Activated CD4-positive, alpha-beta T cell treated with anti-CD3 and anti-CD28 coated beads, Interleukin-2, amount 50 U/mL, for 24 hours (primary cell): ENCODE measurements around the gene CBX4.

Experiments
- DNase-seq, 2 donors: peaks; one replicate each; pipeline ENCODE4 v3.0.0-alpha.2; 2020; ENCODE audit warnings: low read depth in 1 of 2, low spot score in 1 of 2

Gene CBX4

GRCh38 chr17:79831265-79832217 is 7.7 kb downstream of the CBX4 start:
- DNase-seq, result no peak

DNA sequence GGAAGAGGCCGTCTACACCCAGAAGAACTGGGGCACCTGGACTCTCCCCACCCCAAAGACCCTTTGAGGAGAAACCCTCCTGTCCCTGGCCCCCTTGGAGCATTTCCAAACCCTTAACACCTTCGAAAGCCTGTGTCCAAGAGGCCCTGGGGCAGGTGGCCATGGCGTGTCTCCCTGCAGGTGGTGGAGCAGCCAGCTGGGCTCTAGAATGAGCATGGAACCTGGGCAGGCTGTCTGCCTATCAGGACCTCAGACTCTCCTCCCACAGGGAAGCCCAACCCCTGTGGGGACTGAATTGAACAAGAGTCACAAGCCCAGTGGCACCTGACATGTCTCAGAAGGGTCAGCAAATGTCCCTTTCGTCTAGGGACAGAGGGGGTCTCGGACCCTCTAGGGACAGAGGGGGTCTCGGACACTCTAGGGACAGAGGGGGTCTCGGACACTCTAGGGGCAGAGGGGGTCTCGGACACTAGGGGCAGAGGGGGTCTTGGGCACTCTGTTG is 8.4 kb downstream of the CBX4 start:
- no peak for DNase-seq

GRCh38 chr17:79830303-79830702 is 8.9 kb downstream of the CBX4 start:
- DNase-seq, result no peak

DNA sequence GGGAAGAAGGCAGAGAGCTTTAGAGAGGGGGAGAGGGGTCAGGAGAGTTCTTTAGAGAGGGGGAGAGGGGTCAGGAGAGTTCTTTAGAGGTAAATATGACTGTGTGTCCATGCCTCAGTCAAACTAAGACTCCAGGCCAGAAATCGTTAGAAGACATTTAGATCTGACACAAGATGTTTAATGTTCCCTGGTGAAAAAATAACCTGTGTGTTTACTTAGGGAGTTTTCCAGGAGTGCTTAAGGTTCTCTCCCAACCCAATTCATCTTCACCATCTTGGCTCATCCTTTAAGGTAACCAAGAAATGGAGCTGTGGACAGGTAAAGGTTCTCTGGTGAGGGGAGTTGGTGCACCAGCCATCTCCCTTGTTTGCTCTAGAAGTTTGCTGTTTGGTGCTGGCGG is 9.8 kb downstream of the CBX4 start:
- DNase-seq, result no peak

DNA sequence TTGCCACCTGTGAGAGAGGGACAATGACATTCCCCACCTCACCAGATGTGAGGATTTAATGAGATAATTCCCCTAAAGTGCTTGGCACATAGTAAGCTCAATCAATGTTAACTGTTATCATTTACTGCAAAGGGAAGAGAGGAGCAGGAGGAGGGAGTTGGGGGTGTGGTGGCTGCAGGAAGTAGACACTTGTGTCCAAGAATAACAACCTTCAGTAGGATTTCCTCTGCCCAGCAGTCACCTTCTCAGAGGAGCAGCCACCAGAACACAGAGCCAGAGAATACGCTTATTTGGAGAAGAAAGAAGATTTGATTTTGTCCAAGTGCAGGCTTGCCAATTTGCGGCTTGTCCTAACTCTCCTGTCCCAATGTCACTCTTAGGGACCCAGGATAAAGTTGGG is 10.2 kb downstream of the CBX4 start:
- no peak for DNase-seq

DNA sequence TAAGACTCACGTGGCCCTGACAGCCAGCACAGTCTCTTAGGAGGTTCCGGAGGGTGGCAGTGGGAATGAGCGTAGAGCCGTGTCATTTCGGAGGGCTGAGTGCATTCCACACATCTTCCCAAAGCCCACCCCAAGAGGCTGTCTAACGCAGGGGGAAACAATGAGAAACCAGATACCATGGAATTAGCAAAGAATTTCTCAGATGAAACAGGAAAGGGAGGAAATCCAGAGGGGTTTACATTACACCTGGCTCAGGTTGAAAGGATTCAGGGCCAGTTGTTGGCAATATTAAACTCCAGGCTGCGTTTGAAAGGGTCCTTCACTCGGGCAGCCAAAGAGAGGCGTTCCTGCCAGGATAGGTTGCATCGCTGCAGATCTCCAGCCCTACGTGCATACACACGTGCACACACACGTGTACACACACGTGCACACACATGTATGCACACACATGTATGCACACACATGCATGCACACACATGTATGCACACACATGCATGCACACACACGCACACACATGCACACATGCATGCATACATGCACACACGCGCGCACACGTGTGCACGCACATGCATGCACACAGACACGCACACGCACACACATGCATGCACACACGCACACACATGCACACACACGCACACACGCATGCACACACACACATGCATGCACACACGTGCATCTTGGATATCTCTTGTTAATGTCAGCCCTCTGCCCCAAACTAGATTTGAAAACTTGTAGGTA is 12.2 kb downstream of the CBX4 start:
- no peak for DNase-seq

GRCh38 chr17:79826204-79826680 is 13.0 kb downstream of the CBX4 start:
- no peak for DNase-seq

GRCh38 chr17:79825580-79825921 is 13.7 kb downstream of the CBX4 start:
- no peak for DNase-seq

DNA sequence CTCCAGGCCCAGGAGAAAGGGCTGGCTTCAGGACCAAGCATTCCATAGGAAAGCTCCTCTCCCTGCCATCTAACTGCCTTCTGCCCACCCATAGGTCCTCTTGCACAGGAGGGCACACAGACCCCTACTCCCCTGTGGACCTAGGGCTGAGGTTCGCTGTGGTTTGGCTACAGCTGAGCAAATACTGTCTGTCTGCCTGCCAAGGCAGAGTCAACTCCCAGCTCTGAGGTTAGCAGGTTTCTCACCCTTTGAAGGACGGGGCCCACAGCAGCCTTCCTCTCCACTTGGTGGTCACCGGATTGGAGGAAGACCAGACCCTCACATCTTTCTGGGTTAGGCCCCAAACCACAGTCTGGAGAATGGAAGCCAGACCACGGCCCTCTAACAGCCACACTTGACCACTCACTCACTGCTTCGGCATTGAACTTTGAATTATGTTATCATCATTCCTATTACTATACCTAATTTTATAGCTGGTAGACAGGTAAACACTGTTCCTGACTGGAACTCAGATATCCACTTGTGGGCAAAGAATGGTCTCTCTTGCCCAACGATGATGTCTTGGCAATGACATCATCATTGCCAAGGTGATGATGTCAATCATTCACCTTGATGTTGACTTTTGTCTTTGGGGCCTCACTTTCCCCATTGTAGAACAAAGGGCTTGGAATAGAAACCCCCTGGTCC is 14.2 kb downstream of the CBX4 start:
- DNase-seq, result no peak

- DNase-seq, result no peak
Observed at GRCh38 chr17:79824234-79824633, 15.0 kb downstream of the CBX4 start.

GRCh38 chr17:79822583-79823124 is 16.6 kb downstream of the CBX4 start:
- no peak for DNase-seq

GRCh38 chr17:79821331-79822095 is 17.7 kb downstream of the CBX4 start:
- no peak for DNase-seq

GRCh38 chr17:79820959-79821330 is 18.3 kb downstream of the CBX4 start:
- DNase-seq, result no peak

DNA sequence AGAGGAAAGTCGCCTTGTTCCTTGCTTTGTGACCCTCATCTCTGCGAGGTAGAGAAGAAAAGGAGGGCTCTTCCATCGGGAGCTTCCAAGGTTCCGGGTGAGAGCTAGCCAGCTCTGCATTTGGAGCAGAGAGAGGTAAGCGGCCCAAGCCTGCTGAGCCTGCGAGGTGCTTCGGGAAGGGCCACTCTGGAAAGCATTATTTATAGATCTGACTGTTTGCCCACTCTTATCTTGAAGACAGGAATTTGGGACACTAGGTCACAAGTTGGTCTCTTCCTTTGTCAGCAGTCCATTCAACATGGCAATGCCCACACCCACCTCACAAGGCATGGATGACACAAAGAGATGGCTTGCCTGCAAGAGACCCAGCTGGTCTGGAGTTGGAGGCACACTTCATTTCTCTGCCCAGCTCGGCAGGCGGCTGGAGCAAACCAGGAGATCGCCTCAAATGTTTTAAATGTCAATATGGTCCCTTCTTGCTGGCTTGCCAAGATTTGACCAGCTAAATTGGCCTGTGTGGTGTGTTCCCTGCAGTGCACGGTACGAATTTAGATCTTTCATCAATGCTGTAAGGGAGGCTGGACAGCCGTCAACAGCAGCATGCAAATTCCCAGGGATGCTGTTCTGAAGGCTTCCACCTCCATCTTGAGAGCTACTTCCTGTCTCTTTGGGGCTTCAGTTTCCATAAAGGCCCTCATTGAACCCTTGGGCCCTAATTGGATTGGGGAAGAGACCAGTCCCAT is 19.5 kb downstream of the CBX4 start:
- DNase-seq, result no peak

GRCh38 chr17:79819085-79819484 is 20.2 kb downstream of the CBX4 start:
- no peak for DNase-seq

GRCh38 chr17:79818026-79818758 is 21.0 kb downstream of the CBX4 start:
- DNase-seq, result no peak

- DNase-seq, result no peak
Observed at GRCh38 chr17:79815836-79816461, 23.3 kb downstream of the CBX4 start.

GRCh38 chr17:79814974-79815835 is 24.0 kb downstream of the CBX4 start:
- DNase-seq, result no peak
